ENCODE data around the gene NKD1. TPM values are rescaled to one million over a fixed set of nuclear protein-coding genes. Genes with fewer than 3 reads are reported as not detected.

The NKD1 gene
- total RNA-seq, 2 donors from 2014 or later: 1.1 to 3.0 TPM

- H3K27ac ChIP-seq: no peak overlapping the region
- peaks cover 0 to 9% of the 10 kb centered on the region in 2 donors for H3K4me1 ChIP-seq
- no peaks in the 10 kb centered on the region for H3K36me3 ChIP-seq
- no peak for TF ChIP-seq CTCF (IDR thresholded peaks at IDR 0.05)
- no peak for DNase-seq (ENCODE audit: low spot score)
- no peak overlapping the region for H3K4me3 ChIP-seq
- no peaks in the 10 kb centered on the region for H3K9me3 ChIP-seq
- no peaks in the 10 kb centered on the region for H3K27me3 ChIP-seq
Measured at GRCh38 chr16:50580180-50580798, 32.1 kb downstream of the NKD1 start.

GRCh38 chr16:50581845-50582244 is 33.6 kb downstream of the NKD1 start:
- Histone ChIP-seq H3K36me3 (no peaks in the 10 kb centered on the region), H3K27me3 (no peaks in the 10 kb centered on the region), H3K4me1 (peaks cover 0 to 17% of the 10 kb centered on the region in 2 donors), H3K9me3 (no peaks in the 10 kb centered on the region), H3K4me3 (no peak overlapping the region), H3K27ac (no peak overlapping the region)
- no peak for TF ChIP-seq CTCF (IDR thresholded peaks at IDR 0.05)
- no peak for DNase-seq (ENCODE audit: low spot score)

- H3K36me3 ChIP-seq: no peaks in the 10 kb centered on the region
- H3K9me3 ChIP-seq: no peaks in the 10 kb centered on the region
- H3K27me3 ChIP-seq: no peaks in the 10 kb centered on the region
- TF ChIP-seq CTCF (IDR thresholded peaks at IDR 0.05): no peak
- no peak overlapping the region for H3K27ac ChIP-seq
- no peak for DNase-seq (ENCODE audit: low spot score)
- no peak overlapping the region for H3K4me3 ChIP-seq
- peaks cover 0 to 17% of the 10 kb centered on the region in 2 donors for H3K4me1 ChIP-seq
Measured at GRCh38 chr16:50583211-50583610, 35.0 kb downstream of the NKD1 start.

GRCh38 chr16:50584033-50584722 is 36.0 kb downstream of the NKD1 start:
- Histone ChIP-seq H3K4me3 (no peak overlapping the region), H3K4me1 (peaks cover 0 to 17% of the 10 kb centered on the region in 2 donors), H3K9me3 (no peaks in the 10 kb centered on the region), H3K27me3 (no peaks in the 10 kb centered on the region), H3K27ac (no peak overlapping the region), H3K36me3 (no peaks in the 10 kb centered on the region)
- no peak for TF ChIP-seq CTCF (IDR thresholded peaks at IDR 0.05)
- no peak for DNase-seq (ENCODE audit: low spot score)

DNA sequence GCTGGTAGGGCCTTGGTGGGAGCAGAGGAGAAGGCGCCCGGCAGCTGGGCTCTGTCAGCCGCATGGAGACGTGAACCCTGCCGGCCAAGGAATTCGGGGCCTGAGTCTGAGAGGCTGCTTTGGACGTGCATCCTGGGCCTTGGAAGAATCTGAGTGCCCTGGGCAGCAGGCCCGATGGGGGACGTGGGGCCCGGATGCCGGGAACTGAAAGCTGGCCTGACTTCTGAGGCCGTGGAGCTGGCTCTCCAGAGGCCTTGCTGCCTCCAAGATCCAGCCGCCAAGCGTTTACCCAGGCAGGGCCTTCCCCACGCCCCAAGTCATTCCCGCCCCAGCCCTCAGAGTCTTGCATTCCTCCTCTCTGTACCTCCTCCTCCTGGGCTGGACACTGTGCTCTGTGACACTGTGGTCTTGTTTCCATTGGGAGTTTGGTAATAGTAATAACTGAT is 37.2 kb downstream of the NKD1 start:
- Histone ChIP-seq H3K4me3 (no peak overlapping the region), H3K36me3 (no peaks in the 10 kb centered on the region), H3K4me1 (peaks cover 0 to 17% of the 10 kb centered on the region in 2 donors), H3K27ac (peak overlapping the region in 1 of 2 donors; percentile 44), H3K27me3 (no peaks in the 10 kb centered on the region), H3K9me3 (no peaks in the 10 kb centered on the region)
- TF ChIP-seq CTCF (IDR thresholded peaks at IDR 0.05): no peak
- peak; percentile 82 for DNase-seq (ENCODE audit: low spot score)

Data from right atrium auricular region (tissue), 2 donors.